Measurements from ENCODE around the gene NIPBL.

DNA sequence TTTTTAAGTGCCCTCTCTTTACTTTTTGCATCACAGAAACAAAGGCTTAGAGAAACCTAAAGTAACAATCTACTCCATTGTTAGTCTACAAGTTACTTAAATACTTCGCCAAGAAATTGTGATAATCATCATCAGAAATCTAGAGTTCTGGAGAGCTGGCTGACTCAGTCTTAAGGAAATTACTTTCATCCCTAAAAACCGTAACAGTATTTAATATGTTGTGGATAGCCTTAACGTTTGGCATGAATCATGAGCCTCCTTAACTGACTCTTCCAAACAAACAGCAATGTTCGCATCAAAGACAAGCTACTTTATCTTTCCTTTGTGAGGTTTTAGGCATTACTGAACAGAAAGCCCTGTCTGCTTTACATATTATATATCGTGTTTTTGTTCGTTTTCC, 128.7 kb downstream of the NIPBL start:
- TF ChIP-seq CTCF (IDR thresholded peaks at IDR 0.05) (no peak), EP300 (IDR thresholded peaks at IDR 0.05; ENCODE audit: low read depth) (no peak), POLR2A (IDR thresholded peaks at IDR 0.05) (no peak), POLR2AphosphoS5 (IDR thresholded peaks at IDR 0.05) (no peak)

Measured in transverse colon (tissue), 4 donors.